22Rv1 (cell line): ENCODE measurements around the gene GABBR1.

ENCODE experiments used
- CTCF ChIP-seq: fragments of 450-650 bp; IDR thresholded peaks from 2 replicates; pipeline ENCODE4 v1.5.1; 2017; ENCODE audit warnings: mild to moderate bottlenecking
- ZFX ChIP-seq: fragments of 450-650 bp; IDR thresholded peaks from 2 replicates; pipeline ENCODE4 v1.6.1; 2017; ENCODE audit warnings: antibody characterized with exemption, borderline replicate concordance

GRCh38 chr6:29679962-29680361 lies 47.0 kb upstream of the GABBR1 start:
- no peak for TF ChIP-seq CTCF
- no peak for TF ChIP-seq ZFX
